NCI-H446 (cell line): ENCODE measurements around the gene RPL38.
A peak's percentile ranks its signal among the peaks of the same experiment; 100 is the strongest.

ENCODE experiments used
- DNase-seq, 2 experiments: peaks; one replicate each; lab custom pipeline; 2025; lab: John Stamatoyannopoulos, UW

Gene RPL38

GRCh38 chr17:74227271-74228080 lies 24.0 kb downstream of the RPL38 start:
- no peak for DNase-seq

- DNase-seq: no peak
Measured at GRCh38 chr17:74228306-74228978, 25.0 kb downstream of the RPL38 start.

- DNase-seq: no peak
Measured at GRCh38 chr17:74230896-74231295, 27.4 kb downstream of the RPL38 start.

GRCh38 chr17:74231928-74232907 lies 28.7 kb downstream of the RPL38 start:
- no peak for DNase-seq

GRCh38 chr17:74233937-74234336 lies 30.5 kb downstream of the RPL38 start:
- DNase-seq: no peak

- DNase-seq: no peak
Measured at GRCh38 chr17:74234486-74234885, 31.0 kb downstream of the RPL38 start.

- DNase-seq: no peak
Measured at GRCh38 chr17:74235040-74235581, 31.6 kb downstream of the RPL38 start.

- no peak for DNase-seq
Measured at GRCh38 chr17:74235911-74236371, 32.5 kb downstream of the RPL38 start.

- no peak for DNase-seq
Measured at GRCh38 chr17:74237321-74237720, 33.8 kb downstream of the RPL38 start.

GRCh38 chr17:74239172-74239571 lies 35.7 kb downstream of the RPL38 start:
- no peak for DNase-seq

- DNase-seq: no peak
Measured at GRCh38 chr17:74240618-74241205, 37.2 kb downstream of the RPL38 start.

- no peak for DNase-seq
Measured at GRCh38 chr17:74241431-74241830, 38.0 kb downstream of the RPL38 start.

- no peak for DNase-seq
Measured at GRCh38 chr17:74241847-74242246, 38.4 kb downstream of the RPL38 start.

GRCh38 chr17:74243013-74243755 lies 39.7 kb downstream of the RPL38 start:
- peak in 1 of 2 experiments; percentile 23 for DNase-seq

- no peak for DNase-seq
Measured at GRCh38 chr17:74244128-74244527, 40.6 kb downstream of the RPL38 start.

- no peak for DNase-seq
Measured at GRCh38 chr17:74244548-74244947, 41.1 kb downstream of the RPL38 start.

- no peak for DNase-seq
Measured at GRCh38 chr17:74245145-74245831, 41.8 kb downstream of the RPL38 start.

- no peak for DNase-seq
Measured at GRCh38 chr17:74245871-74246270, 42.4 kb downstream of the RPL38 start.

- DNase-seq: no peak
Measured at GRCh38 chr17:74249590-74250270, 46.3 kb downstream of the RPL38 start.
